ENCODE data around the gene ARL8B. TPM values are rescaled to one million over a fixed set of nuclear protein-coding genes. Genes with fewer than 3 reads are reported as not detected.

The ARL8B gene
- total RNA-seq, 6 donors from 2014 or later: 34.7 to 117 (median 74.2) TPM

DNA sequence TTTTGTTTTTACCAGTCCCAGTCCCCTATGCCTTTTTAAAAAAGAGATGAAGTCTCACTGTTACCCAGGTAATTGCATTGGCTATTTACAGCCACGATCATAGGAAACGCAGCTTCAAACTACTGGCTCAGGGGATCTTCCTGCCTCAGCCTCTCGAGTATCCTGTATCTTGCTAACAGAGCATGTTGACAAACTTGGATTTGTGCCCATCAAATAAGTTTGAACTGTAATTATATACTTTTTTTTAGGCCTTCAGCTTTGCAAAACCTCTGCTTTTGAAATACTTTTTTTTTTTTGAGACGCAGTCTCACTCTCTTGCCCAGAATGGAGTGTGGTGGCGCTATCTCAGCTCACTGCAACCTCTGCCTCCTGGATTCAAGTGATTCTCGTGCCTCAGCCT is 62.4 kb downstream of the ARL8B start:
- Histone ChIP-seq H3K36me3 (peaks cover 0 to 35% (median 11%) of the 10 kb centered on the region in 4 donors), H3K4me3 (no peak overlapping the region), H3K9me3 (no peaks in the 10 kb centered on the region), H3K4me1 (peaks cover 19 to 26% (median 22%) of the 10 kb centered on the region in 4 donors), H3K27ac (no peak overlapping the region), H3K27me3 (no peaks in the 10 kb centered on the region)
- DNase-seq (no peak), ATAC-seq (ENCODE audit: low FRiP score in 2 of 2) (no peak)
- WGBS, 2 donors: 46 to 51% methylated on average over 6 of the region's 6 CpGs
- TF ChIP-seq, protein P1, sequence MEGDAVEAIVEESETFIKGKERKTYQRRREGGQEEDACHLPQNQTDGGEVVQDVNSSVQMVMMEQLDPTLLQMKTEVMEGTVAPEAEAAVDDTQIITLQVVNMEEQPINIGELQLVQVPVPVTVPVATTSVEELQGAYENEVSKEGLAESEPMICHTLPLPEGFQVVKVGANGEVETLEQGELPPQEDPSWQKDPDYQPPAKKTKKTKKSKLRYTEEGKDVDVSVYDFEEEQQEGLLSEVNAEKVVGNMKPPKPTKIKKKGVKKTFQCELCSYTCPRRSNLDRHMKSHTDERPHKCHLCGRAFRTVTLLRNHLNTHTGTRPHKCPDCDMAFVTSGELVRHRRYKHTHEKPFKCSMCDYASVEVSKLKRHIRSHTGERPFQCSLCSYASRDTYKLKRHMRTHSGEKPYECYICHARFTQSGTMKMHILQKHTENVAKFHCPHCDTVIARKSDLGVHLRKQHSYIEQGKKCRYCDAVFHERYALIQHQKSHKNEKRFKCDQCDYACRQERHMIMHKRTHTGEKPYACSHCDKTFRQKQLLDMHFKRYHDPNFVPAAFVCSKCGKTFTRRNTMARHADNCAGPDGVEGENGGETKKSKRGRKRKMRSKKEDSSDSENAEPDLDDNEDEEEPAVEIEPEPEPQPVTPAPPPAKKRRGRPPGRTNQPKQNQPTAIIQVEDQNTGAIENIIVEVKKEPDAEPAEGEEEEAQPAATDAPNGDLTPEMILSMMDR (IDR thresholded peaks at IDR 0.05): no peak
- TF ChIP-seq EP300 (IDR thresholded peaks at IDR 0.05): no peak
- no peak for TF ChIP-seq POLR2A (IDR thresholded peaks at IDR 0.05)
- TF ChIP-seq POLR2AphosphoS5 (IDR thresholded peaks at IDR 0.05): no peak

DNA sequence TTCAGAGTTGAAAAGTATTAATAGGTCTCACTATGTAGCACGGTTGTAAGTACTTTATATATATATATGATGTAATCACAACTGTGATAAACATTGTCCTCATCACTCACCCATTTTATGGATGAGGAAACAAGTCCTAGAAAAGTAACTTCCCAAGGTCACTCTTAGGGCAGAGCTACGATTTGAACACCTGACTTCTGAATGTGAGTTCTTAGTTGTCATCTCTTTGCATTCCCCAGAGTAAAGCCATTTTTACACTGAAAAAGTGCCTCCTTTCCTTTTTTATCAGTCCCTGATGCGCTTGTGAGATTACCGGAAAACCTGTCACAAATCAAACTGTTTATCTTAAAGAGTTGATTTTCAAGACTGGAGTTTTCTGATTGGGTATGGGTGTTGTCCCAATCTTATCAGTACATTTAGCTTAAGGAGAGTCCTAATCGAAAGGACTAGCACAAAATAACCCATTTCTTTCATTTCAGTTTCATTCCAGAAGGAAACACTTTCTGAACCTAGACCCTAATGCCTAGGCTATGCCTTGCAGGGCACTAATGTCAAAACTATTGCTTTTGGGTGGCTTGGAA is 63.1 kb downstream of the ARL8B start:
- peaks cover 19 to 33% (median 29%) of the 10 kb centered on the region in 4 donors for H3K4me1 ChIP-seq
- DNase-seq (no peak), ATAC-seq (ENCODE audit: low FRiP score in 2 of 2) (no peak)
- H3K4me3 ChIP-seq: no peak overlapping the region
- no peaks in the 10 kb centered on the region for H3K27me3 ChIP-seq
- H3K36me3 ChIP-seq: peaks cover 0 to 28% (median 9%) of the 10 kb centered on the region in 4 donors
- 74 to 77% methylated on average over 5 of the region's 5 CpGs for WGBS, 2 donors
- no peaks in the 10 kb centered on the region for H3K9me3 ChIP-seq
- peak overlapping the region in 3 of 4 donors; percentile 17 to 99 (median 97) for H3K27ac ChIP-seq
- TF ChIP-seq POLR2A (IDR thresholded peaks at IDR 0.05) (no peak), EP300 (IDR thresholded peaks at IDR 0.05) (no peak), POLR2AphosphoS5 (IDR thresholded peaks at IDR 0.05) (no peak)
- TF ChIP-seq, protein P1 (IDR thresholded peaks at IDR 0.05): no peak

DNA sequence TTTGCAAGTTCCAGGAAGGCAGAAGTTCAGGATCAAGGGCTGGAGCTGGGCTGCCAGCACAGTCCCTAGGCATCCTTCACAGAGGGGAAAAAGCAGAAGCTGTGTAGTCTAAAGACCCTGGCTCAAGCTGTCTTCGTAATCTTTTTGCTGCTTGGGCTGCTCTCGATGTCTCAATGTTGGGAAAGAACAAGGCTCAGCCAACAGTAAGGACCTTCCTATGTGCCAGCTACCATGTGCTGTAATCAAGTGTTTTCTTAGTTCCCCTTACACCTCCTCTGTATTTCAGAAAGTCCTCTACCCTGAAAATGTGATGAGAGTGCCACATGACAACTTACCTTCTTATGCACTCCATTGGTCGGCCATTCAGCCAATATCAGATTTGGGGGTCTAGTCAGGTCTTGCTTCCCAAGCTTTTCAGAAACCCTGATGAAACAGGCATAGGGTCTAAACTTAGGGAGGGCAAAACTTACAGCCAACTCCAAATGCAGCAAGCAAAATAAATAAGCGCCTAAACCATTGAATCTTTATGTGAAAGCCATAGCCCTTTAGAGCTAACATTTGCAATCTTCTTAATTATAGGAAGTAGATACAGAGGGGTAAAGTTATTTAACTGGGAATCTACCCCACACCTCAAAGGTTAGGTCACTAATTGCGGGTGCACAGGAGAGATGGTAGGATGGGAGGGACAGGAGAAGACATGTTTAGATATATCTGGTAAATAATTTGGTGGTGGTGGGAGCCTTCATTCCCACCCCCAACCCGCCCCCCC is 64.2 kb downstream of the ARL8B start:
- H3K36me3 ChIP-seq: peaks cover 0 to 17% (median 5%) of the 10 kb centered on the region in 4 donors
- no peaks in the 10 kb centered on the region for H3K27me3 ChIP-seq
- DNase-seq: peak in 1 of 2 donors; percentile 60
- WGBS, 2 donors: 47 to 55% methylated on average over 6 of the region's 6 CpGs
- TF ChIP-seq EP300 (IDR thresholded peaks at IDR 0.05) (no peak), POLR2A (IDR thresholded peaks at IDR 0.05) (no peak), POLR2AphosphoS5 (IDR thresholded peaks at IDR 0.05) (peak in 1 of 2 donors; percentile 68)
- TF ChIP-seq, protein P1 (IDR thresholded peaks at IDR 0.05): no peak
- no peaks in the 10 kb centered on the region for H3K9me3 ChIP-seq
- peak overlapping the region in 3 of 4 donors; percentile 69 to 99 (median 91) for H3K4me3 ChIP-seq
- peak overlapping the region; percentile 97 to 99 (median 98) for H3K27ac ChIP-seq
- peak in 1 of 2 donors; percentile 7 for ATAC-seq (ENCODE audit: low FRiP score in 2 of 2)
- peaks cover 30 to 44% (median 39%) of the 10 kb centered on the region in 4 donors for H3K4me1 ChIP-seq

DNA sequence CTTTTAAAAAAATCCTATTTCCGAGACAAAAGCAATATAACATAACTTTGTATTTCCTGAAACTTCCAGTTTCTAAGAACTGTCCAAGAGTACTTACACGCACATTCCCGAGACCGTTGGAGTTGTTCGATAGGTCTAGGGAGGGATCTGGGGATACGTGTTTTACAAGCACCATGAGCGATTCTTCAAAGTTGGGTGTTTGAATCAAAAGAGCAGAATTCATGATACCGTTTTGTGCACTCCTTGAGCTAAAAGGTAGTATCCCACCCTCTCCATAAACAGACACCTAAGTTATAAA is 64.7 kb downstream of the ARL8B start:
- H3K36me3 ChIP-seq: peaks cover 0 to 12% (median 2%) of the 10 kb centered on the region in 4 donors
- no peaks in the 10 kb centered on the region for H3K9me3 ChIP-seq
- peak overlapping the region in 3 of 4 donors; percentile 69 to 99 (median 91) for H3K4me3 ChIP-seq
- H3K4me1 ChIP-seq: peaks cover 35 to 49% (median 43%) of the 10 kb centered on the region in 4 donors
- peak overlapping the region; percentile 97 to 99 (median 98) for H3K27ac ChIP-seq
- TF ChIP-seq EP300 (IDR thresholded peaks at IDR 0.05) (no peak), POLR2AphosphoS5 (IDR thresholded peaks at IDR 0.05) (no peak), POLR2A (IDR thresholded peaks at IDR 0.05) (no peak)
- TF ChIP-seq, protein P1 (IDR thresholded peaks at IDR 0.05): no peak
- ATAC-seq (ENCODE audit: low FRiP score in 2 of 2) (no peak), DNase-seq (no peak)
- no peaks in the 10 kb centered on the region for H3K27me3 ChIP-seq
- 3 to 6% methylated on average over 8 of the region's 8 CpGs for WGBS, 2 donors

Measured in upper lobe of left lung (tissue), 6 donors.